GM23338 (cell line): ENCODE results near the gene ULBP2.

Source experiments
- EZH2 ChIP-seq: fragments of 200-600 bp; sonication (generic); IDR thresholded peaks from one replicate; pipeline ENCODE4 v1.8.0; 2017; ENCODE audit warnings: antibody characterized with exemption, mild to moderate bottlenecking, low read depth; ENCODE audit not compliant: unreplicated experiment
- EZH2phosphoT487 ChIP-seq: fragments of 200-600 bp; sonication (generic); IDR thresholded peaks from one replicate; pipeline ENCODE4 v1.8.1; 2018; ENCODE audit warnings: antibody characterized with exemption; ENCODE audit not compliant: unreplicated experiment
- REST ChIP-seq: IDR thresholded peaks from one replicate; pipeline ENCODE4 v1.6.1; 2018; ENCODE audit warnings: antibody characterized with exemption; ENCODE audit not compliant: unreplicated experiment
- TF ChIP-seq, protein P1 (sequence below), 2 experiments: fragments of 200-600 bp in 1 of 2; sonication (generic) in 1 of 2; conservative IDR thresholded peaks; 2 replicates each; pipeline versions ENCODE4 v1.5.1 to v1.6.1; 2016 to 2017; ENCODE audit warnings: antibody characterized with exemption in 2 of 2, low read depth in 2 of 2, mild to moderate bottlenecking in 2 of 2, moderate library complexity in 1 of 2

GRCh38 chr6:149939909-149940671, 1.7 kb upstream of the ULBP2 start:
- TF ChIP-seq, protein P1, sequence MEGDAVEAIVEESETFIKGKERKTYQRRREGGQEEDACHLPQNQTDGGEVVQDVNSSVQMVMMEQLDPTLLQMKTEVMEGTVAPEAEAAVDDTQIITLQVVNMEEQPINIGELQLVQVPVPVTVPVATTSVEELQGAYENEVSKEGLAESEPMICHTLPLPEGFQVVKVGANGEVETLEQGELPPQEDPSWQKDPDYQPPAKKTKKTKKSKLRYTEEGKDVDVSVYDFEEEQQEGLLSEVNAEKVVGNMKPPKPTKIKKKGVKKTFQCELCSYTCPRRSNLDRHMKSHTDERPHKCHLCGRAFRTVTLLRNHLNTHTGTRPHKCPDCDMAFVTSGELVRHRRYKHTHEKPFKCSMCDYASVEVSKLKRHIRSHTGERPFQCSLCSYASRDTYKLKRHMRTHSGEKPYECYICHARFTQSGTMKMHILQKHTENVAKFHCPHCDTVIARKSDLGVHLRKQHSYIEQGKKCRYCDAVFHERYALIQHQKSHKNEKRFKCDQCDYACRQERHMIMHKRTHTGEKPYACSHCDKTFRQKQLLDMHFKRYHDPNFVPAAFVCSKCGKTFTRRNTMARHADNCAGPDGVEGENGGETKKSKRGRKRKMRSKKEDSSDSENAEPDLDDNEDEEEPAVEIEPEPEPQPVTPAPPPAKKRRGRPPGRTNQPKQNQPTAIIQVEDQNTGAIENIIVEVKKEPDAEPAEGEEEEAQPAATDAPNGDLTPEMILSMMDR (conservative IDR thresholded peaks at IDR 0.05; ENCODE audit: low read depth in 2 of 2), result no peak
- TF ChIP-seq EZH2phosphoT487 (no peak), REST (no peak), EZH2 (peak; percentile 55)
